ENCODE measurements around the gene TMEM86B. TPM values are rescaled to one million over a fixed set of nuclear protein-coding genes. Genes with fewer than 3 reads are reported as not detected.

The TMEM86B gene, protein sequence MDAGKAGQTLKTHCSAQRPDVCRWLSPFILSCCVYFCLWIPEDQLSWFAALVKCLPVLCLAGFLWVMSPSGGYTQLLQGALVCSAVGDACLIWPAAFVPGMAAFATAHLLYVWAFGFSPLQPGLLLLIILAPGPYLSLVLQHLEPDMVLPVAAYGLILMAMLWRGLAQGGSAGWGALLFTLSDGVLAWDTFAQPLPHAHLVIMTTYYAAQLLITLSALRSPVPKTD
- 1 to 10 TPM; 5.8 to 6.9 (median 6.2) TPM for total RNA-seq

DNA sequence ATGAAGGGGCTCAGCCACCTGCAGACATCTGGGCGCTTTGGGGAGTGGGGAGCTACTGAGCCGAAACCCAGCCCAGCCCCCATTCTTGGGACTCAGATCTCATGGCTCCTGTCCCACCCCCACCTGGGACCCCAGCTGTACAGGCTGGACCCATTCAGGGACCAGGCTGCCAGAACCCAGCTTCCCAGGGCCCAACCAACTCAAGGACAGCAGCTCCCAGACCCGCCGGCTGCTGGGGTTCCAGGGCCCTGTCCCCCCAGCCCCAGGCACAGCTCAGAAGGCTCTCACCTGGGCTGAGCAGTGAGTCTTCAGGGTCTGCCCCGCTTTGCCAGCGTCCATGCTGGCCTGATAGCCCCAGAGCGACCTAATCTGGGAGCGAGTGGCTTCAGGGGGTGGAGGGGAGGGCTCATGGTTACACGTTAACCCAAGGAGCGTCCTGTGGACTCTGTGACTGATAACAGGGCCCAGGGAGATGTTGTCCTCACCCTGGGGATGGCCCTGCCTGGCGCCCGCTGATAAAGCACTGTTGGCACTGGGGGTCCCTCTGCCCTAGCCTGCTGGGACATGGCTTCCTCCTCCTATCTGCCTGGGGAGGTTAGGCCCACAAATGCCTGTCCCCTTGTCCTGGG, at the start of gene TMEM86B:
TMEM86B (minus strand) TSS at position 361 of the 629 bp plus-strand sequence; CDS start at position 339, 22 bp downstream.
- ATAC-seq: no peak
- Mint-ChIP-seq H3K36me3 (ENCODE audit: insufficient read depth) (peaks cover 23% of the 10 kb centered on the region), H3K27me3 (ENCODE audit: low read depth) (no peaks in the 10 kb centered on the region)

DNA sequence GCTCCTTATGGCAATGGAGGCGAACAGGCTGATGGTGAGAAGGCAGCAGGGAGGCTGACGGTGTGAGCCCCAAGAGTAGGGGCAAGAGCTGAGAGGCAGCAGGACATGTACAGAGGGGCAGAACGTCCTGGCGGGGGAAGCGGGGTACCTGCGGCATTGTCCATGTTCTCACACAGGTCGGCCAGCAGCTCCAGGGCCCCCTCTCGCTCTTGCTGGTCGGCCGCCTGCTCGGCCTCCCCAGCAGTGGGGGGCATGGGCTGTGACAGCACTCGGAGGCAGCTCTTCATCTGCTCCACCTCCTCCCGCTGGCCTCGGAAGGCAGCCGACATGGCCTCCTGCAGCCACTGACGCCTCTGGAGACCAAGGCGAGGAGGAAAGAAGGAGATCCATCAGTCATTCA, 48.9 kb upstream of the TMEM86B start:
- Mint-ChIP-seq H3K9me3 (no peaks in the 10 kb centered on the region), H3K27me3 (ENCODE audit: low read depth) (no peaks in the 10 kb centered on the region), H3K4me1 (ENCODE audit: low read depth) (peaks cover 30% of the 10 kb centered on the region), H3K36me3 (ENCODE audit: insufficient read depth) (peaks cover 30% of the 10 kb centered on the region), H3K4me3 (peak overlapping the region; percentile 40)
- no peak for DNase-seq
- no peak for ATAC-seq

More for the DNA sequence above, at the start of gene TMEM86B:
- Mint-ChIP-seq H3K4me1 (ENCODE audit: low read depth) (peaks cover 2% of the 10 kb centered on the region), H3K4me3 (no peak within 1 kb of the TSS), H3K9me3 (no peaks in the 10 kb centered on the region)
- no peak for DNase-seq

DNA sequence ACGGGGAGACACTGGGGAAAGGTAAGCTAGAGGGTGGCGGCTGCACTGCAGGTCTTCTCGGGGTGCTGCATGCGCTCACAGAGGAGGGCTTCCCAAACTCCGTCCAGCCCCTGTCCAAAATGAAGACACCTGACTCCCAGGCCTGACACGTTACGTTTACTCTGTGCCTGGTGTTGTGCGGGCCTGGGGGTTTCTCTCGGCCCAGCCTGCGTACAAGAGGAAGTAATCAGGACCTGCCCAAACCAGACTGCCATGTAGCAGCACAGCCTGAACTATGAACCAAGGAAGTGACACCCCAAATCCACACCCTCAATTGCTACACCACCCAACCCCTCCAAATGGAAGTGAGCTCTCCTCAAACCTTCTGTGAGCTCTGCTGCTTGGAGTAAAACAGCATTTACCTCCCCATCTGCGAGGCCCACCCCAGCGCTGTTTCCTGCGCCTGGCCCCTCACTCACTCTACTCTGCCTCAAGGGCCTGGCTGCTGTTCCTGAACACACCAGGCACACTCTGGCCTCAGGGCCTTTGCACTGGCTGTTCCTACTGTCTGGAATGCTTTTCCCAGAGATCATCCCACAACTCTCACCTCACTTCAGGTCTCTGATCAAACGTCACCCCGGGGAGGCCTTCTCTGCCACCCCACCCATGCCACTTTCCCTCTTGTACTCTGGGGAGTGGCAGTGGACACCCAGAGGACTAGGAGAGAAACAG, 48.3 kb upstream of the TMEM86B start:
- Mint-ChIP-seq H3K36me3 (ENCODE audit: insufficient read depth) (peaks cover 35% of the 10 kb centered on the region), H3K4me1 (ENCODE audit: low read depth) (peaks cover 30% of the 10 kb centered on the region), H3K9me3 (no peaks in the 10 kb centered on the region), H3K4me3 (peak overlapping the region; percentile 29), H3K27me3 (ENCODE audit: low read depth) (no peaks in the 10 kb centered on the region)
- no peak for DNase-seq
- no peak for ATAC-seq

DNA sequence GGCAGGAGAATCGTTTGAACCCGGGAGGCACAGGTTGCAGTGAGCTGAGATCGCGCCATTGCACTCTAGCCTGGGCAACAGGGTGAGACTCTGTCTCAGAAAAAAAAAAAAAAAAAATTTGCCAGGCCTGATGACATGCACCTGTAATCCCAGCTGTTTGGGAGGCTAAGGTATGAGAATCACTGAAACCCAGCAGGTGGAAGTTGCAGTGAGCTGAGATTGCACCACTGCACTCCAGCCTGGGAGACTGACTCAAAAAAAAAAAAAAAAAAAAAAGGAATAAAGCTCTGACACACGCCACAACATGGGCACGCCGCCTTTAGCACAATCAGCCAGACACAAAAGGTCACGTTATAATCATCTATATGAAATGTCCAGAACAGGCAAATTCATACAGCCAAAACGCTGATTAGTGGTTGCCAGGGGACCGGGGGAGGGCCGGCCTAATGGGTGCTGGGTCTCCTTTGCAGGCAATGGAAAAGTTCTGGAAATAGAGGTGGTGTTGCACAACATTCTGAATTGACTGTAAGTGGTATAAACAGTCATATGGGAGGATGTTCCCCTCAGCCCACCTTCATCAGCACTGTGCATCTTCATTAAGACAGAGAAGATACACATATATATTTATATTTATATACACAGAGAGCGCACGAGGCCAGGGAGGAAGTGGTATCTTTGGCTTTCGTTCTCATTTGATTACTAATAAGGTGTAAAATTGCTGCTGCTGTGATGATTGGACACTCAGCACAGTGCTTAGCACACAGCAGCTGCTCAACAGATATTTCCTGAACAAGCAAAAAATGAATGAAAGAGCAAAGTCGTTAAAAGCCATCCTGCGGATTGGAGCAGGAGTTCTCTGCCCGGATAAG, 47.5 kb upstream of the TMEM86B start:
- ATAC-seq (no peak), DNase-seq (no peak)
- no peaks in the 10 kb centered on the region for H3K27me3 Mint-ChIP-seq (ENCODE audit: low read depth)
- H3K9me3 Mint-ChIP-seq: no peaks in the 10 kb centered on the region
- peaks cover 26% of the 10 kb centered on the region for H3K4me1 Mint-ChIP-seq (ENCODE audit: low read depth)
- H3K36me3 Mint-ChIP-seq (ENCODE audit: insufficient read depth): peaks cover 37% of the 10 kb centered on the region
- peak overlapping the region; percentile 29 for H3K4me3 Mint-ChIP-seq

DNA sequence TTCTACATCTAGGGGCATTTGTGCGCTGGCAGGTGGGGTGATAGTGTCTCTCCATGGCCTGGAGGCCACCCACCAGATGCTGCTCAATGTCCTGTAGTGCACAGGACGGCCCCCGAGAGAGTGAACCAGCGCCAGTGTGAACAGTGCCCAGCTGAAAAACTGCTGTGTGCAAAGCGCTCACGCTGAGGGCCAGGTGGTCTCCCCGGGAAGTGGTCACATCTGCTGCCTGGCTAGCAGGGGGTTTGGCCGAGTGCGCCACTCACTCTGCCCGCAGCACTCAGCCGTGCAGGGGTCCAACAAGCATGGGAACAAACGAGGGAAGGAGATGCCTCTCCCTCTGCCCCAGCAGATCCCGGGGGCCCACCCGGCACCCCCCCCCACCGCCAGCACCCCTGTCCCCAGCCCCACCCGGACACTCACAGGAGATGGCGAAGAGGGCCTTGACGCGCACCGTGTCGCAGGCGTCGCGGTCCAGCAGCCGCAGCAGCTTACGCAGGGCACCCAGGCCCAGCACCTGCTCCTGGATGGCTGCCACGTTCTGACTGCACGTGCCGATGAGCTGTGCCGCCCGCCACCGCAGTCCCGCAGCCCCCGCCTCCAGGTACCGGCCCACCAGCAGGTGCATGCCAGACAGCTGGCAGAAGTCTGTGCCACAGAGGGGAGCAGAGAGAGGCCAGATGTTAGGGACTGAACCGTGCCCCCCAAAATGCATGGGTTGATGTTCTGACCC, 45.6 kb upstream of the TMEM86B start:
- H3K4me3 Mint-ChIP-seq: no peak overlapping the region
- ATAC-seq (no peak), DNase-seq (no peak)
- H3K9me3 Mint-ChIP-seq: no peaks in the 10 kb centered on the region
- H3K4me1 Mint-ChIP-seq (ENCODE audit: low read depth): peaks cover 13% of the 10 kb centered on the region
- H3K27me3 Mint-ChIP-seq (ENCODE audit: low read depth): no peaks in the 10 kb centered on the region
- H3K36me3 Mint-ChIP-seq (ENCODE audit: insufficient read depth): peaks cover 40% of the 10 kb centered on the region

DNA sequence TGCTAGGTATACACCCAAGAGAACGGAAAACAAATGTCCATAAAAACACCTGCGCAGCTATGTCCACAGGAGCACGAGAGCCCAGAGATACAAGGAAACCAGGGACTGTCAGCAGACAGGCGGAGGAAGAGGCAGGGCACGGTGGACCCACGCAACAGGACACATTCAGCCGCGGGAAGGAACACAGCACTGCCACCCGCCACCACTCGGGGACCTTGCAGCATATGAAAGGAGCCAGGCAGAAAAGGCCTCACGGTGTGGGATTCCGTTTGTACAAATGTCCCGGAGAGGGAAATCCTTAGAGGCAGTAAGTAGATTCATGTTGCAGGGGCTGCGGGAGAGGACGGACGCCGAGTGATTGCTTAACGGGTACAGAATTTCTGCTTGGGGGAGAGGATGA, 43.6 kb upstream of the TMEM86B start:
- H3K27me3 Mint-ChIP-seq (ENCODE audit: low read depth): no peaks in the 10 kb centered on the region
- no peak for ATAC-seq
- no peak overlapping the region for H3K4me3 Mint-ChIP-seq
- H3K9me3 Mint-ChIP-seq: no peaks in the 10 kb centered on the region
- peaks cover 39% of the 10 kb centered on the region for H3K36me3 Mint-ChIP-seq (ENCODE audit: insufficient read depth)
- peaks cover 8% of the 10 kb centered on the region for H3K4me1 Mint-ChIP-seq (ENCODE audit: low read depth)
- DNase-seq: no peak

DNA sequence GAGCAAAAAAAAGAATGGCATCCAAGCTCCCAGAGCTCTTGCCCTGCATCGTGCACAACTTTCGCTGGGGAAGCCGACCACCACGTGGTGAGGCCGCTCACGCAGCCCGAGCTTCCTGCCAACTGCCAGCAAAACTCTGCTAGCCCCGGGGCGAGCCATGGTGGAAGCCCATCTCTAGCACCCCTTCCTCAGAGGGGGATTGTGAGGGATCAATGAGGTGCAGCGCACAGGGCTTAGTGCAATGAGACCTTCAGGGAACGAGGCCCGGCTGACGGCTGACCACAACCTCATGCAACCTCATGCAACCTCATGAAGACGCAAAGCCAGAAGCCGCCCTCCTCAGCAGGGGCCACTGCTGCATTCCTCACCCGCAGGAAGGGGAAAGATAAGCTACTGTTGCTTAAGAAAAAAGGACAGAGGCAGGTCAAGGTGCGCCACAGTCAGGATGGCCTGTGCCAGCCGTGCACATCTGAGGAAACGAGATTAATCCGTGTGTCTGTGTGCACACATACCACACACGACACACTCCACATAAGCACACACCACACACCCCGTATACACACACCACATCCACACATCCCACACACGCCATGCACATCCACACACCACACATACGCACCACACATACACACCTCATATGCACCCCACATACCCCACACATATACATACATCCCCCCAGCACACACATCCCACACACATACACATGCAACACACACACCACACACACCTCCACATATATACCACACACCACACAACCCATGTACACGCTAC, 41.8 kb upstream of the TMEM86B start:
- ATAC-seq (no peak), DNase-seq (no peak)
- Mint-ChIP-seq H3K4me3 (no peak overlapping the region), H3K27me3 (ENCODE audit: low read depth) (no peaks in the 10 kb centered on the region), H3K4me1 (ENCODE audit: low read depth) (peaks cover 5% of the 10 kb centered on the region), H3K36me3 (ENCODE audit: insufficient read depth) (peaks cover 35% of the 10 kb centered on the region), H3K9me3 (peaks cover 7% of the 10 kb centered on the region)

DNA sequence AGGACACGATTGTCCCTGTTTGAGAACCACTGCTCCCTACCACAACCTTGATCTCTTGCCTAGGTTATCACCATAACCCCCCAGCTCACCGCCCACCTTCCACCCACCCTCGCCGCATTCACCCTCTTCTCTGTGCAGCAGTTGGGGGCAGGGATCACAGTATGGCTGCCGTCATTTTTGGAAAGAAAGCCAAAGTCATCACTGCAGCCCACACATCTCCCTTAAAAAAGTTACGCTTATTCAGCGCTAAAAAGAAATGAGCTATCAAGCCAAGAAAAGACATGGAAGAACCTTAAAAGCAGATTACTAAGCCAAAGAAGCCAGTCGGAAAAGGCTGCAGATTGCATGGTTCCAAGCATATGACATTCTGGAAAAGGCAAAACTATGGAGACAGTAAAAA, 40.7 kb upstream of the TMEM86B start:
- Mint-ChIP-seq H3K27me3 (ENCODE audit: low read depth) (no peaks in the 10 kb centered on the region), H3K36me3 (ENCODE audit: insufficient read depth) (peaks cover 29% of the 10 kb centered on the region), H3K4me3 (no peak overlapping the region), H3K4me1 (ENCODE audit: low read depth) (peaks cover 5% of the 10 kb centered on the region), H3K9me3 (peaks cover 7% of the 10 kb centered on the region)
- ATAC-seq: no peak
- no peak for DNase-seq

DNA sequence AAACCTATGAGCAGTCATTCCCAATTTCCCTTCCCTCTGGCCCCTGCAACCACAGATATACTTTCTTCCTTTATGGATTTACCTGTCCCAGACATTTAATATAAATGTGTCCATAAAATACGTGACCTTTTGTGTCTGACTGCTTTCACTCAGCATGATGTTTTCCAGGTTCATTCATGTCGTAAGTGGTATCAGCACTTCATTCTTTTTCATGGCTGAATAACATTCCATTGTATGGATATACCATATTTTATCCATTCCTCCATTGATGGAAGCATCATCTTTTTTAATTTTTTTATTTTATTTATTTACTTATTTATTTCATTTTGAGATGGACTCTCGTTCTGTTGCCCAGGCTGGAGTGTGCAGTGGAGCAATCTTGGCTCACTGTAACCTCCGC, 38.3 kb upstream of the TMEM86B start:
- H3K9me3 Mint-ChIP-seq: peaks cover 7% of the 10 kb centered on the region
- H3K36me3 Mint-ChIP-seq (ENCODE audit: insufficient read depth): peaks cover 22% of the 10 kb centered on the region
- DNase-seq (no peak), ATAC-seq (no peak)
- H3K27me3 Mint-ChIP-seq (ENCODE audit: low read depth): no peaks in the 10 kb centered on the region
- H3K4me3 Mint-ChIP-seq: no peak overlapping the region
- H3K4me1 Mint-ChIP-seq (ENCODE audit: low read depth): peaks cover 5% of the 10 kb centered on the region

DNA sequence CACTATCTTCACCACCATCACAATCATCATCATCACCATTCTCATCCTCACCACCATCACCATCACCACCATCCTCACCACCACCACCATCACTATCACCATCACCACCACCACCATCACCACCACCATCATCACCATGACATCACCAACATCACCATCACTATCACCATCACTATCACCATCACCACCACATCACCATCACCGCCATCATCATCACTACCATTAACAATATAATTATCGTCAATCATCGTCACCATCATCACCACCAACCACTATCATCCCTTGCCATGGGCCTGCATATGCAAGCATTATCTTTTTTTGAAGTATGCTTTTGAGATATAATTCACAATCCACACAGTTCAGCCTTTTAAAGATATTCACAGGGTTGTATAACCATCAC, 37.8 kb upstream of the TMEM86B start:
- peaks cover 5% of the 10 kb centered on the region for H3K4me1 Mint-ChIP-seq (ENCODE audit: low read depth)
- H3K9me3 Mint-ChIP-seq: peaks cover 7% of the 10 kb centered on the region
- no peaks in the 10 kb centered on the region for H3K27me3 Mint-ChIP-seq (ENCODE audit: low read depth)
- DNase-seq (no peak), ATAC-seq (no peak)
- H3K36me3 Mint-ChIP-seq (ENCODE audit: insufficient read depth): peaks cover 21% of the 10 kb centered on the region
- no peak overlapping the region for H3K4me3 Mint-ChIP-seq

DNA sequence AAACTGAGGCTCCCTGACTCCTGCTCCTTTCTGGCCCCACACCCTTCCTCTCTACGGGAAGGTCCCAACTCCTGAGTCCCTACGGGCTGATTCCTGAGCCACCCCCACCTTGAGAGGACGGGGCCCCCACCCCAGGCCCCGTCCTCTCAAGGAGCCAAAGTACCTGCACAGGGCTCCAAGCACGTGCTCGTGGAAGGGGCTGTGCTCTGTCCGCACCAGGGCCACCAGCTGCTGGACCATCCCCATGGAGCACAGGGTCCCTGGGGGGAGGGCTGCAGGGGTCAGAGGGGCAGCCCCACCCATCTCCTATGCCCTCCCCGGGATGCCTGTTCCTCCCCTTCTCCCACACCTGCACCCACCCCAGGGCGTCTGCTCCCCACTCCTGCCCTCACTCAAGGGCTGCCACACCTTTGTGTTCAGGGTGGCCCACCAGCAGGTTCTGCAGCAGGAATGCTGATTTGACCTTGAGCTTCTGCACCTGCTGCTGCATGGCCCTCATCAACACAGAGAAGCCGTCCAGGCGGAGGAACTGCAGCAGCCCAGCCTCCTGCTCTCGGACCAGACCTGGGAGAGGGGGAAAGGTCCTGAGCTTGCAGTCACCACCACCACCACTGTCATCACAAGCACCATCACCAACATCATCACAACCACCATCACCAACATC, 37.3 kb upstream of the TMEM86B start:
- no peak overlapping the region for H3K4me3 Mint-ChIP-seq
- ATAC-seq: no peak

DNA sequence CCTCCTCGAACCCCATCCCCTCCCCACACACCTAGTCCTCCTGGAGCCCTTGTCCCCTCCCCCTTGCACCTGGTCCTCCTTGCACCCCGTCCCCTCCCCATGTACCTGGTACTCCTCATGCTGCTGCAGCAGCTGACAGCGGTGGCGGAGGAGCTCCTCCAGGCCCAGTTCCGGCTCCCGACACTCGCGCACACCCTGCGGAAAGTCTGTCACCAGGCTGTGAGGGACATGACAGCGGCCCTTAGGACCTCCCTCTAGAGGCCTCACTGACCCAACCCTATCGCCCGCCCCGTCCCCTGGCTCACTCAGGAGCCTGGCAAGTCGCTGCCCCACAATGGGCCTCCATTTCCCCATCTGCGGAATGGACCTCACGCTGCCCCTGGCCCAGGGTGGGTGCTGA, 36.6 kb upstream of the TMEM86B start:
- ATAC-seq: no peak
- Mint-ChIP-seq H3K9me3 (peaks cover 7% of the 10 kb centered on the region), H3K36me3 (ENCODE audit: insufficient read depth) (peaks cover 16% of the 10 kb centered on the region), H3K27me3 (ENCODE audit: low read depth) (no peaks in the 10 kb centered on the region), H3K4me3 (no peak overlapping the region), H3K4me1 (ENCODE audit: low read depth) (peaks cover 9% of the 10 kb centered on the region)
- DNase-seq: no peak

More for the DNA sequence above, 37.3 kb upstream of the TMEM86B start:
- H3K36me3 Mint-ChIP-seq (ENCODE audit: insufficient read depth): peaks cover 20% of the 10 kb centered on the region
- DNase-seq: no peak
- no peaks in the 10 kb centered on the region for H3K27me3 Mint-ChIP-seq (ENCODE audit: low read depth)
- H3K9me3 Mint-ChIP-seq: peaks cover 7% of the 10 kb centered on the region
- peaks cover 5% of the 10 kb centered on the region for H3K4me1 Mint-ChIP-seq (ENCODE audit: low read depth)

DNA sequence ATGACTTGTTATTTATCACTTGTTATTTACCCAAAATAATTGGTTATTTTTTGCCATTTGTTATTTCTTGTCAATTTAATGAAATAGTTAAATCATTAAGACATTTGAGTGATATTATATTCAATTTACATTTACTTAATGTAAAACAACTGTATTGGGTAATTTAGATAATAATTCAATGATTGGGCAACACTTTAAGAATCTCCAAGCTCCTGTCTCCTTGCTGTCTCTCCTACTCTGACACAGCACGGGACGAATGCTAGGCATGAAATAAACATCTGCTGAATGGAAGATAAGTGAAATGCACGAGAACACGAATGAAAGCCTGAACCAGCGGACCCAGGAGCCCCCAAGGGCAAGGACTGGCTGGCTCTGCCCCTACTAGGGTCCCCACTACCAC, 36.0 kb upstream of the TMEM86B start:
- no peaks in the 10 kb centered on the region for H3K27me3 Mint-ChIP-seq (ENCODE audit: low read depth)

More for the DNA sequence above, 36.0 kb upstream of the TMEM86B start:
- no peak for DNase-seq
- H3K36me3 Mint-ChIP-seq (ENCODE audit: insufficient read depth): peaks cover 16% of the 10 kb centered on the region
- H3K4me3 Mint-ChIP-seq: no peak overlapping the region
- ATAC-seq: no peak
- H3K4me1 Mint-ChIP-seq (ENCODE audit: low read depth): peaks cover 12% of the 10 kb centered on the region
- peaks cover 7% of the 10 kb centered on the region for H3K9me3 Mint-ChIP-seq
